22Rv1 (cell line): ENCODE measurements around the gene JDP2.

Experiments
- CTCF ChIP-seq: fragments of 450-650 bp; IDR thresholded peaks from 2 replicates; pipeline ENCODE4 v1.5.1; 2017; ENCODE audit warnings: mild to moderate bottlenecking
- ZFX ChIP-seq: fragments of 450-650 bp; IDR thresholded peaks from 2 replicates; pipeline ENCODE4 v1.6.1; 2017; ENCODE audit warnings: antibody characterized with exemption, borderline replicate concordance

- TF ChIP-seq CTCF (no peak), ZFX (no peak)
Measured at GRCh38 chr14:75459099-75459741, 31.4 kb downstream of the JDP2 start.
